Amniotic stem cell (primary cell): ENCODE data around the gene ZNF583.

Experiments used
- DNase-seq: peaks from one replicate; lab custom pipeline; 2025; lab: John Stamatoyannopoulos, UW

The ZNF583 gene

GRCh38 chr19:56474308-56474707, 70.2 kb downstream of the ZNF583 start:
- no peak for DNase-seq

DNA sequence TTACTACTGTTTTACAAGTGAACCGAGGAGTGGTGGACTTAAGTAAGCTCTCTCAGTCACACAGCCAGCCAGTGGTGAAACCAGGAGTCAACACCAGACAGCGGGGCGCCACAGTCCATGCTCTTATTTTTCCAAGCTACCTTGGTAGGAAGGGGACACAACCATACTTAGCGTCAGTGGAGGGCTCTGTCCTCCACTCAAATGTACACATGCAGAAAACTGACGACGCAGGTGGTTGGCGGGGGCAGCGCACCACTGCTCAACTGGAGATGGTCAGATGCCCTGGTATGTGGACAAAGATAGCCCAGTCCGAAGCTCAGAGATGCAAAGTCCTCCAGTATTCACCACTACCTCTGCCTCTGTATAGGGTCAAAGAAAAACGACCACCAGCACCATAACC, 72.0 kb downstream of the ZNF583 start:
- DNase-seq = no peak
